Measurements from ENCODE around the gene PEPD.

PEPD gene

DNA sequence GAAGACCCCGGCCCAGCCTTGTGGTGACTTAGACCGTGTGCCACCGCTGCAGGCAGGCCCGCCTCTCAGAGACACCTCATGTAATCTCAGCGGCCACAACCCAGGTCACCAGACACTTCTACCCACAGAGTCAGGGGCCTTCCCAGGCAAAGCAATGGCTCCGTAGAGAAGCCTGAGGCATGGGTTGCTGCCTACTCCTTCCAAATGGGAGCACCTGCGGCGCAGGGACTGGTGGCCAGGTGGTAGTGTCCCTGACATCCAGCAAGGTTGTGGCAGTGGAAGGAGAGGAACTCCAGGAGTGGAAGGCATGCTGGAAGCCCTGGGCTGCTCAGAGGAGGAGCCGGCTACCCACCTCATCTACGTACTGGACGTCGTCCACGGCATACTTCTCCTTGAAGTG is 21.0 kb downstream of the PEPD start:
- CTCF ChIA-PET = no interaction called here
- TF ChIP-seq, protein P1, sequence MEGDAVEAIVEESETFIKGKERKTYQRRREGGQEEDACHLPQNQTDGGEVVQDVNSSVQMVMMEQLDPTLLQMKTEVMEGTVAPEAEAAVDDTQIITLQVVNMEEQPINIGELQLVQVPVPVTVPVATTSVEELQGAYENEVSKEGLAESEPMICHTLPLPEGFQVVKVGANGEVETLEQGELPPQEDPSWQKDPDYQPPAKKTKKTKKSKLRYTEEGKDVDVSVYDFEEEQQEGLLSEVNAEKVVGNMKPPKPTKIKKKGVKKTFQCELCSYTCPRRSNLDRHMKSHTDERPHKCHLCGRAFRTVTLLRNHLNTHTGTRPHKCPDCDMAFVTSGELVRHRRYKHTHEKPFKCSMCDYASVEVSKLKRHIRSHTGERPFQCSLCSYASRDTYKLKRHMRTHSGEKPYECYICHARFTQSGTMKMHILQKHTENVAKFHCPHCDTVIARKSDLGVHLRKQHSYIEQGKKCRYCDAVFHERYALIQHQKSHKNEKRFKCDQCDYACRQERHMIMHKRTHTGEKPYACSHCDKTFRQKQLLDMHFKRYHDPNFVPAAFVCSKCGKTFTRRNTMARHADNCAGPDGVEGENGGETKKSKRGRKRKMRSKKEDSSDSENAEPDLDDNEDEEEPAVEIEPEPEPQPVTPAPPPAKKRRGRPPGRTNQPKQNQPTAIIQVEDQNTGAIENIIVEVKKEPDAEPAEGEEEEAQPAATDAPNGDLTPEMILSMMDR (IDR thresholded peaks at IDR 0.05; ENCODE audit: insufficient read depth, low read length, missing control alignments) = no peak
- POLR2A ChIA-PET = no interaction called here
- H3K4me3 ChIP-seq (ENCODE audit: low read depth, low read length) = no peak overlapping the region
- DNase-seq (ENCODE audit: low read depth, low spot score) = no peak

DNA sequence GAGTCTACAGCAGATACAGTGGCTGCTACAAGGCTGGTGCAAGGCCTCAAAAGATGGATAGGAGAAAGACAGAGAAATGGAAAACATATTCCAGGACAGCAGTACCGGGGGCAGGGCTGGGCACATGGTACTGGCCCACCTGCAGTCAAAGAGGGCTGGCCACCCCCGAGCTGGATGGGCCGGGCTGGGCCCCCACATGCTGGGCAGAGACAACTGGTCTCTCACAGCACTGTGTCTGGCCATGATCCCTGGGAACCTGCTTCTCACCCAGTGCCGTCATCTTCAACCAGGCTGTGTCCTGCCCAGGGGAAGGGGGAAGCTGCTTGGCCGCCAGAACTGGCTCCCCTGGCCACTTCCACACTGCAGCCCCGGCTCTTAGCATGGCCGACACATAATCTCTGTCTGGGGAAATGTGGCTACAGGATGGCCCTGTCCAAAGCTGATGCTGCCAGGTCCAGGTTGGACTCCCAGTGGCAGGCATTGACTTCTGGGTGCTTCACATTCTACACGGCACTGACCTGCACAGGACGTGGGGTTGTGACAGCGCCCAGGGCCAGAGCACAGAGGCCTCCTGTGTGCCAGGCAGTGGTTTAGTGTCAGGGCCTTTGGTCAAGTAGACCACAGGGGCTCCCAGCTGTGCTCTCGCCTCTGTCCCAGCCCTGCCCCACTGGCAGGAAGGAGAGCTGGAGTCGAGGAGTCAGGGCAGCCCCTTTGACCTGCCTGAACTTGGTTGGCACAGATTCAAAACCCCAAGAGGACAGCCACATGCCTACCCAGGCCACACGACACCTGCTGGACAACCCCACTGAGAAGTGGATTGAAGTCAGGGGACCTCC is 21.7 kb downstream of the PEPD start:
- DNase-seq (ENCODE audit: low read depth, low spot score) = no peak
- ChIA-PET CTCF (no interaction called here), POLR2A (no interaction called here)
- TF ChIP-seq, protein P1 (IDR thresholded peaks at IDR 0.05; ENCODE audit: insufficient read depth, low read length, missing control alignments) = no peak
- no peak overlapping the region for H3K4me3 ChIP-seq (ENCODE audit: low read depth, low read length)

DNA sequence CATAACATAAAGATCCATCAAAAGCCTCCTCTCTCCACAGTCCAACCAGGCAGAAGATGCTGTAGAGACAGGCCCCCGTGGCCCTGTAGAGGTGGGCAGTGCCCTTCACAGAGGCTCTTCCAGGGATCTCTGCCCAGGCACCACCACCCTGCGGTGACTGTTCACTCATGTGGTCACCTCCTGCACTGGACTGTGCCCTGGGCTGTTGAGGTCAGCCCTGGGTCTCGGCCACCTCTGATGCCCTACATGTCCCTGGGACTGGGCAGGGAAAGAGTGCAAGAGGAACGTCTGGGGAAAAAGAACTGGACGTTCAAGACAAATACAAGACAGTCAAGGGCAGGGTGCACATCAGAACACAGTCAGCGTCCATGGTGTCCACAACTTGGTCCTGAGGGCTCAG is 22.3 kb downstream of the PEPD start:
- POLR2A ChIA-PET = no interaction called here
- no peak for DNase-seq (ENCODE audit: low read depth, low spot score)
- no peak overlapping the region for H3K4me3 ChIP-seq (ENCODE audit: low read depth, low read length)
- CTCF ChIA-PET = no interaction called here
- TF ChIP-seq, protein P1 (IDR thresholded peaks at IDR 0.05; ENCODE audit: insufficient read depth, low read length, missing control alignments) = no peak

DNA sequence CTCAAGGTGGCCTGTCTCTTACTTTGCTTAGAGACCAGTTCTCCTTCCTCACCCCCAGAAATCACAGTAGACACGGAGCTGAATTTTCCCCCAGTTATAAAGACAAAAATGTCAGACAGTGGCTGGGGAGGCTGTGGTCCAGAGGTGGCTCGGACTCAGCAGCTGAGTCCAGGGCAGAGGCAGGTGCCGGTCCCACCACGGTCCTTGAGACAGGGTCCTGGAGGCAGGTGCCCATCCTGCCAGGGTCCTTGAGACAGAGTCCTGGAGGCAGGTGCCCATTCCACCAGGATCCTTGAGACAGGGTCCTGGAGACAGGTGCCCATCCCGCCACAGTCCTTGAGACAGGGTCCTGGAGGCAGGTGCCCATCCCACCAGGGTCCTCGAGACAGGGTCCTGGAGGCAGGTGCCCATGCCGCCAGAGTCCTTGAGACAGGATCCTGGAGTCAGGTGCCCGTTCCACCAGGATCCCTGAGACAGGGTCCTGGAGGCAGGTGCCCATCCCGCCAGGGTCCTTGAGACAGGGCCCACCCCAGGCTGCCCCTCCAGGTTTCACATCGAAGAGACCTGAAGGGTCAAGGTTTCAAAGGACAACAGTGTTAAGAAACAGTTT is 23.1 kb downstream of the PEPD start:
- TF ChIP-seq, protein P1 (IDR thresholded peaks at IDR 0.05; ENCODE audit: insufficient read depth, low read length, missing control alignments) = no peak
- no peak overlapping the region for H3K4me3 ChIP-seq (ENCODE audit: low read depth, low read length)
- ChIA-PET POLR2A (no interaction called here), CTCF (no interaction called here)
- DNase-seq (ENCODE audit: low read depth, low spot score) = no peak

DNA sequence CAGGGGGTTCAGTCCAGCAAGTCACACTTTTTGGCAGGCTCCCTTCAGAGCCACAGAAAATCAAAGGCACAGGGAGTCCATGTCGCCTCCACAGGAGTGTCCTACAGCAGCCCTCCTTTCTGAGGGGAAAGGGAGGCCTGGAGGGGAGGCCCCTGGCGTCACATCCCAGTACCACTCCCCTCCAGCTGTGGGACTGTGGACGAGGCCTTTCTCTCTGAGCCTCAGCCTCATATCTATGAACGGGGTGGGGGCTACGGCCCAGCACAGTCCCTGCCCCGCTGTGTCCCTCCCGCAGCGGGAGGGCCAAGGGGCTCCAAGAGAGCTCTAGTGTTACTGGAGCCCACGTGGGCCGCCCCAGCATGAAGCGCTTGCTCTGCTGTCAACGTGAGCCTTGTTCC is 23.8 kb downstream of the PEPD start:
- POLR2A ChIA-PET = no interaction called here
- TF ChIP-seq, protein P1 (IDR thresholded peaks at IDR 0.05; ENCODE audit: insufficient read depth, low read length, missing control alignments) = no peak
- DNase-seq (ENCODE audit: low read depth, low spot score) = no peak
- no peak overlapping the region for H3K4me3 ChIP-seq (ENCODE audit: low read depth, low read length)
- CTCF ChIA-PET = no interaction called here

DNA sequence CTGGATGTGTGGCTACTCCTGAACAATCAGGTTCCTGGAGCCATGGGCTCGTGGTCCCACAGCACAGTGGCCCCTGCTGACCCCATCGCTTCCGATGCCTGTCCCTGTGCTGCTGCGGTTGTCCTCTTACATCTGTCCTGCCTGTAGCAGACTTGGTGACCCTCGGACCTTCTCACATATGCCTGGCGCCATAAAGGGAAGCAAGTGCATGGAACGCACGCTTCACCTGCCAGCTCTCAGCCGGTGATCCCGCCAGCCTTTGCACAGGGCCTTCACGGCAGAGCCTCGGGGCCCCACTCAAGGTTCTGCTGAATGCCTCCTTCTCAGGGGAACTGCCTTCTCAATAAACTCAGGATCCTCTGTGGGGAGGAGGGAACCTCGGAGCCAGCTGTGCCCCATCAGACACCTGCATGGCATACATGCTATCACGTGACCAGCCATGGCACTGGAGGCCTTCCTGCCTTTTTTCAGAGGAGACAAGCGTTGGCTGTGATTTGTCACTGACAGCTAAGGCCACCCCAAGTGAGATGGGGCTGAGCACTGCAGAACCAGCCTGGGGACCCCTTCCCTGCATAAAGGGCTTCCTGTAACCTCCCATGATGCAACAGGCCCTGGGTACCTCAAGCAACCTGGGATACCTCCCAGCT is 24.3 kb downstream of the PEPD start:
- CTCF ChIA-PET = no interaction called here
- DNase-seq (ENCODE audit: low read depth, low spot score) = no peak
- H3K4me3 ChIP-seq (ENCODE audit: low read depth, low read length) = no peak overlapping the region
- TF ChIP-seq, protein P1 (IDR thresholded peaks at IDR 0.05; ENCODE audit: insufficient read depth, low read length, missing control alignments) = no peak
- POLR2A ChIA-PET = interaction anchor here (1.0 kb wide), 1 partner anchor 28 kb away, joined by 7 read pairs; no protein-coding TSS in a partner anchor
